Subcutaneous adipose tissue (tissue), 4 donors: Measurements from ENCODE around the gene MLIP. TPM values are rescaled to one million over a fixed set of nuclear protein-coding genes. Genes with fewer than 3 reads are reported as not detected.

Experiments used
- total RNA-seq, 4 donors: library from RNA; depleted of rRNA; stranded (reverse); fragments of >200 nt; gene quantifications; one replicate each; pipeline ENCODE4 v1.1.0, GENCODE V29; 2016
- TF ChIP-seq, protein P1 (sequence below): fragments of 450-650 bp; IDR thresholded peaks from one replicate; pipeline ENCODE4 v1.5.1; 2016; ENCODE audit warnings: low read depth, mild to moderate bottlenecking, control low read depth, antibody characterized with exemption, moderate library complexity

The MLIP gene
- total RNA-seq, 4 donors from 2014 or later, result 0.51 to 10.1 (median 4.6) TPM

DNA sequence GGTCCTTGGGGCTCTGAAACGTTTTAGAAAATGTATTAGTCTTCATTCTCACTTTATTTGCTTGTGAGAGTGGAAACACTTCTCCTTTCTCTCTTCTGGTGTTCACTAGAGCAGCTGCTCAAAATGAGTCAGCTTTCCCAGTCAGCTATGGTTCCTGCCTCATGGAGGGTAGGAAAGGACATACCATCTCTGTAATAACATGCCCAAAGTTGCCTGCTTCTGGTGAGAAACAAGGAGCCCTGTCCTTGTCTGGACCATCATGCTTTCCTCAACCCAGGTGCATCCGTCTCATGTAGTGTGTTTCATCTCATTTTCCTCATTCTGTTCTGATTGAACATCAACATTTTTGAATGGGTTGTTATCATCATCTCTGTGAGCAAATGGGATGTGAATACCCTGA is 179.9 kb downstream of the MLIP start:
- TF ChIP-seq, protein P1, sequence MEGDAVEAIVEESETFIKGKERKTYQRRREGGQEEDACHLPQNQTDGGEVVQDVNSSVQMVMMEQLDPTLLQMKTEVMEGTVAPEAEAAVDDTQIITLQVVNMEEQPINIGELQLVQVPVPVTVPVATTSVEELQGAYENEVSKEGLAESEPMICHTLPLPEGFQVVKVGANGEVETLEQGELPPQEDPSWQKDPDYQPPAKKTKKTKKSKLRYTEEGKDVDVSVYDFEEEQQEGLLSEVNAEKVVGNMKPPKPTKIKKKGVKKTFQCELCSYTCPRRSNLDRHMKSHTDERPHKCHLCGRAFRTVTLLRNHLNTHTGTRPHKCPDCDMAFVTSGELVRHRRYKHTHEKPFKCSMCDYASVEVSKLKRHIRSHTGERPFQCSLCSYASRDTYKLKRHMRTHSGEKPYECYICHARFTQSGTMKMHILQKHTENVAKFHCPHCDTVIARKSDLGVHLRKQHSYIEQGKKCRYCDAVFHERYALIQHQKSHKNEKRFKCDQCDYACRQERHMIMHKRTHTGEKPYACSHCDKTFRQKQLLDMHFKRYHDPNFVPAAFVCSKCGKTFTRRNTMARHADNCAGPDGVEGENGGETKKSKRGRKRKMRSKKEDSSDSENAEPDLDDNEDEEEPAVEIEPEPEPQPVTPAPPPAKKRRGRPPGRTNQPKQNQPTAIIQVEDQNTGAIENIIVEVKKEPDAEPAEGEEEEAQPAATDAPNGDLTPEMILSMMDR, result no peak

DNA sequence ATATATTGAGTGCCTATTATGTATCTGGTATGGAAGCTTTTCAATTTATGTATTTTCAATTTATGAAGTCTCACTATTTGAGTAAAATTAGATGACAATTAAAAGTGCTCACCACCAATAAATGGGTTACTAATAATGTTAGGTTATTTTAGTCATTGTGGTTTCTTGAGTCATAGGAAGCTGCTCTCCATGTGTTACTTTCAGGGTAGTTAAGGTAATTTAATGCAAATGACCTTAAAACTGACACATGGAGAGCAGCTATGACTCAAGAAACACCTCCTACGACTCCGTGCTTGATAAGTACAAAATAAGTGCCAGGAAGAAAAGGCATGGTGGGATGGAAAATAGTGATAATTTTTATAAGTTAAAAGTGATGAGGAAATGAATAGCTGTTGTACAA is 180.5 kb downstream of the MLIP start:
- TF ChIP-seq, protein P1, result no peak

DNA sequence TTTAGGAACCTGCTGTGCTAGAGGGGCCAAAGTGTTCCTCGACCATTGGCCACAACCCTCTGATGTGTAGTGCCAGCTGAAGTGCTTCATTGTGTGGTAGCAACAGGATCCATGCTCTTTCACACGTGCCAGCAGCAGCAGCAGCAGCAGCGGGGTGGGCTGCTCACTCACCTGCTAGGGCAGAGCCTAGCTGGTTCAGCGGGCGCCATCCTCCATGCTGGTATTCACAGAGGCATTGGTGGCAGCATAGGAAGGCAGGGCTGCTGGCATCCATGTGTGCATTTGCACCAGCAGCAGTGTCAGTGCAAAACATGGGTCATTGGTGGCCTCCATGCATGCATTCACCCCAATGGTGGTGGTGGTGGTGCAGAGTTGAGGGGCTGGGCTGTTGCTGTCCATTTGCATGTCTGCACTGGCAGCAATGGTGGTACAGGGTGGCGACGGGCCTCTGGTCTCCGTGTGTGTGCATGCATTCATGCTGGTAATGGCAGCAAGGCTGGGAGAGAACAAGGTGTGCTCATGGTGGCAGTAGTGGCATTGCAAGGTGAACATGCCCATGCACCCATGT is 183.8 kb downstream of the MLIP start:
- TF ChIP-seq, protein P1, result no peak

DNA sequence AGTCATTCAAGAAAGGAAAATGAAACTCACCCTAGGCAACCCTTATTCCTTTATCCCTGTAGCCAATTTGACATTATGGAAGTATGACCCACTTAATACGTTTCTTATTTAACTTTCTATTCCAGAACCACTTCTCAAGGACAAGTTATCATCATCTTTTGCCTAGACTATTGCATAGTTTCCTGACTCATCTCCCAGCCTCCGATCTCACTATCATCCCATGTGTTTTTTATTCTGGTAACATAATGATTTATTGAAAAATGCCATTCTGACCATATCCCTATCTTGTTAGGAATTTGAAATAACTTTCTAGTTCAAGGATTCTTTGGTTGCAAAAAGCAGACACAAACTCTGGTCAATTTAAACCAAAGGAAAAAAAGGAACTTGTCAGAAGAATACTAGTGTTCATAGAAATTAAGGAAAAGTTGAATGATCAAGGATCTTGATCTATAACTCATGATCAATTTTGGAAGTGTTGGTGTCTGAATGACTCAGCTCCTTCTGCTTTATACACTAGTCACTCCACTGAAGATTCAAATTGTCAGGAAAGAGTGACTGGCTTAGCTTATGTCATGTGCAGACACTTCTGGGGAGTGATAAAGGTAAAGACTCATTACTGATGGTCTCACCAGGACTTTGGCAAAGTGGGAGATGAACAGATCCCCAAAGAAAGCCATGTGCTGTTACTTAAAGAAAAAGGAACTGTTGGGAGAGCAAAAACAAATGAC is 188.5 kb downstream of the MLIP start:
- TF ChIP-seq, protein P1, result no peak

DNA sequence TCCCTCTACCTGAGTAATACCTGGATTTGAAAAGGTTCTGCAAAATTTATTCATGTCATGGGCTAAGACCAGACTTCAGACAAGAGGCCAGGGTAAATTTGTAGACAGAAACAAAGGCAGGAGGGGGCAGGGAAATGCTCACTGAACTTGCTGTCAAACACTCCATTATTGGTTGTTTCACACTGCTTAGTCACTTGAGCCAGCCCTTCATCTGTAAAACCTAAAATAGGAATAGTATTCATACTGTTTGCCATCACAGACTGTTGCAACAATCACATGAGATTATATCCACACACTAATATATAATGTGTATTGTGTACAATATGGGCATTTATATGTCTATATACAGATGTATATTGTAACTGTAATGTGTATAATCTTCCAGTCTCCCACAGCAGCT is 190.5 kb downstream of the MLIP start:
- TF ChIP-seq, protein P1, result no peak

DNA sequence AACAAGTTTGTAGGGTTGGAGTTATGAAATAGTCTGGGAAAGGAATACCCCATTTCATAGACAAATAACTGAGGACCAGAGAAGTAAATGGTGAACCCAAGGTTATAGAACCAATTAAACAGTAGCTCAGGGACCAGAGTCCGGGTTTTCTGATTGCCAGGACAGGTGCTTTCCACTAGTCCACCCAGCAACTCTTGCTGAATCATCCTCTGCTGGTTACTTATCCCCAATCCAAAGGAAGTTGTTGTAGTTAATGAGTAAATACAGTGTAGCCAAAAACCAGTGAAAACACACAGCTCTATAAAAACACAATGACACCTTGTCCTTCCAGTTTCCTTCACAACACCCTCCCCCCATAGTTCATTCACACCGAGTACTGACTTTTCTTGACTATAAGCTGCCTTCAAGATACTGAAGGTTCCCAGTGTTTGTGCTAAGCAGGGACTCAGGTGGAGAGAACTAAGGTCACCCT is 196.2 kb downstream of the MLIP start:
- TF ChIP-seq, protein P1, result no peak

DNA sequence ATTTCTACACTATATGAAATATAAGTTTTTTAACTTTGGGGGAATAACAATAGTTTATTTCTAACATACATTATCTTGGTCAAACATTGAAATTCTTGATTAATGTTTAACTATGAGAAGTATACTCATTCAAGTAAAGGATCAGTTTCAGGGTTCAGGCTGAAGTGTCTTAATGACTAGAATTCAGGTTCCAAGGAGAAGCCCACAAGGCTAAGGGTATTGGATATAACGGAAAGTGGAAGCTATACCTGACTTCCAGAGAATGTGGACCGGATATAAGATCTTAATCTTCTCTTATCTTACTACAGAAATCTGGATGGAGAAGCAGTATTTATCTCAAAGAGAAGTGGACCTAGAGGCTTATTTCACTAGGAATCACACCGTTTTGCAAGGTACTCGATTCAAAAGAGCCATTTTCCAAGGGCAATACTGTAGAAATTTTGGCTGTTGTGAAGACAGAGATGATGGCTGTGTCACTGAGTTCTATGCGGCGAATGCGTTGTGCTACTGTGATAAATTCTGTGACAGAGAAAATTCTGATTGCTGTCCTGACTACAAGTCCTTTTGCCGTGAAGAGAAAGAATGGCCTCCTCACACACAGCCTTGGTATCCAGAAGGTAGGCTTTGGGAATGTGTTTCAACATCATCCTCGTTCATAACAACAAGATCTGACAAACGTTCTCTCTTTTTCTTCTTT is 197.2 kb downstream of the MLIP start, which contains the start of gene TINAG:
Gene TINAG, plus strand, starts transcription at position 153 of the 697 bp plus-strand sequence. Its CDS starts 110 bp downstream, at position 263.
- TF ChIP-seq, protein P1, result no peak
